Suprapubic skin (tissue), 3 donors: ENCODE data around the gene PDE4D.

ENCODE experiments used
- CTCF ChIP-seq, 2 donors: fragments of 200-600 bp in 1 of 2; fragments of 450-650 bp in 1 of 2; sonication (generic) in 1 of 2; IDR thresholded peaks; one replicate each; pipeline ENCODE4 v1.5.1; 2016 to 2019; ENCODE audit warnings: antibody characterized with exemption in 2 of 2, mild to moderate bottlenecking in 1 of 2, moderate library complexity in 1 of 2
- POLR2A ChIP-seq, 2 donors: fragments of 450-650 bp; IDR thresholded peaks; one replicate each; pipeline ENCODE4 v1.6.1; 2017; ENCODE audit warnings: antibody characterized with exemption in 2 of 2, mild to moderate bottlenecking in 2 of 2, moderate library complexity in 2 of 2

GRCh38 chr5:59712836-59713497 is 180.6 kb downstream of the PDE4D start:
- TF ChIP-seq CTCF (IDR thresholded peaks at IDR 0.05) (no peak), POLR2A (IDR thresholded peaks at IDR 0.05) (no peak)
